K562 treated with DMSO at 1 percent for 48 hours (cell line): ENCODE measurements around the gene BCKDK. TPM values are rescaled to one million over a fixed set of nuclear protein-coding genes. Genes with fewer than 3 reads are reported as not detected.

Experiments
- total RNA-seq: library from RNA; unstranded; fragments of 300-600 nt; gene quantifications from 2 replicates; pipeline ENCODE4 v1.2.3, GENCODE V29; 2022; ENCODE audit warnings: low replicate concordance; ENCODE audit errors: extremely low read depth

BCKDK gene
- total RNA-seq: not detected in 2 replicates

GRCh38 chr16:31108035-31108793 is at the start of gene BCKDK:
TSS of gene BCKDK (plus strand) at chr16:31108386. CDS start at chr16:31109224, 838 bp downstream.

GRCh38 chr16:31073970-31074813 is 34.0 kb upstream of the BCKDK start, which contains the start of the genes ZNF646 and ZNF668:
TSS of gene ZNF646 (plus strand) at chr16:31074422. CDS start at chr16:31076325, 1,903 bp downstream.
TSS of gene ZNF668 (minus strand) at chr16:31074240. CDS start at chr16:31064459, 9,781 bp downstream.

GRCh38 chr16:31088459-31089183 is 19.6 kb upstream of the BCKDK start, which contains the start of gene PRSS53:
TSS of gene PRSS53 (minus strand) at chr16:31088943. CDS start at chr16:31088809, 134 bp downstream.

GRCh38 chr16:31094424-31095120 is 13.6 kb upstream of the BCKDK start, which contains the start of gene VKORC1:
TSS of gene VKORC1 (minus strand) at chr16:31094797. CDS start at chr16:31094729, 68 bp downstream.

GRCh38 chr16:31117384-31118222 is 9.4 kb downstream of the BCKDK start, which contains the start of gene KAT8:
TSS of gene KAT8 (plus strand) at chr16:31117664. CDS start at chr16:31117682, 18 bp downstream.

GRCh38 chr16:31135535-31136286 is 27.5 kb downstream of the BCKDK start, which contains the start of gene PRSS8:
TSS of gene PRSS8 (minus strand) at chr16:31135727. CDS start at chr16:31135498, 229 bp downstream.

GRCh38 chr16:31149894-31150890 is 42.0 kb downstream of the BCKDK start, which contains the start of gene PRSS36:
TSS of gene PRSS36 (minus strand) at chr16:31150066. CDS start at chr16:31150035, 31 bp downstream.

Other genes starting within 250 kb of the BCKDK start
- not detected in 2 replicates for gene BCL7C, start 214.3 kb upstream of the BCKDK start, total RNA-seq
- gene CTF1, start 211.8 kb upstream of the BCKDK start, total RNA-seq: not detected in 2 replicates
- not detected in 2 replicates for gene FBXL19, start 184.8 kb upstream of the BCKDK start, total RNA-seq
- not detected in 2 replicates for gene ORAI3, start 159.3 kb upstream of the BCKDK start, total RNA-seq
- not detected in 2 replicates for gene SETD1A, start 150.6 kb upstream of the BCKDK start, total RNA-seq
- not detected in 2 replicates for gene HSD3B7, start 123.2 kb upstream of the BCKDK start, total RNA-seq
- not detected in 2 replicates for gene STX1B, start 97.7 kb upstream of the BCKDK start, total RNA-seq
- gene STX4, start 74.8 kb upstream of the BCKDK start, total RNA-seq: not detected in 2 replicates
- not detected in 2 replicates for gene ZNF668, start 34.1 kb upstream of the BCKDK start, total RNA-seq
- gene ZNF646, start 34.0 kb upstream of the BCKDK start, total RNA-seq: not detected in 2 replicates
- not detected in 2 replicates for gene PRSS53, start 19.4 kb upstream of the BCKDK start, total RNA-seq
- not detected in 2 replicates for gene VKORC1, start 13.6 kb upstream of the BCKDK start, total RNA-seq
- not detected in 2 replicates for gene KAT8, start 9.3 kb downstream of the BCKDK start, total RNA-seq
- not detected in 2 replicates for gene PRSS8, start 27.3 kb downstream of the BCKDK start, total RNA-seq
- gene PRSS36, start 41.7 kb downstream of the BCKDK start, total RNA-seq: not detected in 2 replicates
- gene FUS, start 71.8 kb downstream of the BCKDK start, total RNA-seq: not detected in 2 replicates
- not detected in 2 replicates for gene PYCARD, start 94.4 kb downstream of the BCKDK start, total RNA-seq
- not detected in 2 replicates for gene TRIM72, start 105.7 kb downstream of the BCKDK start, total RNA-seq
- gene PYDC1, start 108.7 kb downstream of the BCKDK start, total RNA-seq: not detected in 2 replicates
- gene ITGAM, start 151.6 kb downstream of the BCKDK start, total RNA-seq: not detected in 2 replicates
- gene ITGAX, start 246.8 kb downstream of the BCKDK start, total RNA-seq: not detected in 2 replicates